KBM-7 (cell line): ENCODE measurements around the gene GP1BA.

ENCODE experiments used
- DNase-seq: peaks from one replicate; pipeline ENCODE4 v3.0.0-alpha.2; 2015
- in situ Hi-C: fragments of 300-500 bp; cut with MboI; formaldehyde crosslinking; loops from 2 replicates; pipeline ENCODE4 v1.14.3; 2020; ENCODE audit warnings: low sequenced_read_pairs, low pct_unique_long_range_greater_than_20kb, mixed read lengths

The GP1BA gene

DNA sequence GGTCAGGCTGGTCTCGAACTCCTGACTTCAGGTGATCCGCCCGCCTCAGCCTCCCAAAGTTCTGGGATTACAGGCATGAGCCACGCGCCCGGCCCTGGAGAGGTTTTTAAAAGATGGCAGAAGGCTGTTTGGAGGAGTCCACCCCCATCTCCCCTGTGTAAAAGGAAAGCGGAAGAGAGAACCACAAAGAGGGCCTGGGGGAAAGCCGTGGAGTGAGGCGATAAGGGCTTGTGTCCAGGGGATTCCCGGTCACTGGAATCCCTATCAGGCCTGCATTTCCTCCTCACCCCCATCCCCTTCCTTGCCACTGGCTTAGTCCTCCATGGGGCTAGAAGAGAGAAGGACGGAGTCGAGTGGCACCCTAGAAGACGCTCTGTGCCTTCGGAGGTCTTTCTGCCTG is at the start of gene GP1BA:
TSS of gene GP1BA (plus strand) at position 315 of the 400 bp plus-strand sequence. CDS start 328 bp downstream, outside the sequence.
- in situ Hi-C loops: no loop called here

GRCh38 chr17:4884489-4884888 is 47.6 kb upstream of the GP1BA start:
- DNase-seq: no peak
- in situ Hi-C loops: loop anchor here (25.0 kb wide), 1 partner anchor 297 kb away; the partner anchor contains the start of gene SMTNL2

More for the DNA sequence above, at the start of gene GP1BA:
- DNase-seq: no peak

- in situ Hi-C loops: loop anchor here (25.0 kb wide), 1 partner anchor 300 kb away; the partner anchor contains the start of gene SMTNL2
- no peak for DNase-seq
These were observed 45.2 kb upstream of the GP1BA start for GRCh38 chr17:4886830-4887229.

GRCh38 chr17:4887581-4887980 is 44.5 kb upstream of the GP1BA start:
- no peak for DNase-seq
- in situ Hi-C loops: loop anchor here (25.0 kb wide), 1 partner anchor 300 kb away; the partner anchor contains the start of gene SMTNL2

DNA sequence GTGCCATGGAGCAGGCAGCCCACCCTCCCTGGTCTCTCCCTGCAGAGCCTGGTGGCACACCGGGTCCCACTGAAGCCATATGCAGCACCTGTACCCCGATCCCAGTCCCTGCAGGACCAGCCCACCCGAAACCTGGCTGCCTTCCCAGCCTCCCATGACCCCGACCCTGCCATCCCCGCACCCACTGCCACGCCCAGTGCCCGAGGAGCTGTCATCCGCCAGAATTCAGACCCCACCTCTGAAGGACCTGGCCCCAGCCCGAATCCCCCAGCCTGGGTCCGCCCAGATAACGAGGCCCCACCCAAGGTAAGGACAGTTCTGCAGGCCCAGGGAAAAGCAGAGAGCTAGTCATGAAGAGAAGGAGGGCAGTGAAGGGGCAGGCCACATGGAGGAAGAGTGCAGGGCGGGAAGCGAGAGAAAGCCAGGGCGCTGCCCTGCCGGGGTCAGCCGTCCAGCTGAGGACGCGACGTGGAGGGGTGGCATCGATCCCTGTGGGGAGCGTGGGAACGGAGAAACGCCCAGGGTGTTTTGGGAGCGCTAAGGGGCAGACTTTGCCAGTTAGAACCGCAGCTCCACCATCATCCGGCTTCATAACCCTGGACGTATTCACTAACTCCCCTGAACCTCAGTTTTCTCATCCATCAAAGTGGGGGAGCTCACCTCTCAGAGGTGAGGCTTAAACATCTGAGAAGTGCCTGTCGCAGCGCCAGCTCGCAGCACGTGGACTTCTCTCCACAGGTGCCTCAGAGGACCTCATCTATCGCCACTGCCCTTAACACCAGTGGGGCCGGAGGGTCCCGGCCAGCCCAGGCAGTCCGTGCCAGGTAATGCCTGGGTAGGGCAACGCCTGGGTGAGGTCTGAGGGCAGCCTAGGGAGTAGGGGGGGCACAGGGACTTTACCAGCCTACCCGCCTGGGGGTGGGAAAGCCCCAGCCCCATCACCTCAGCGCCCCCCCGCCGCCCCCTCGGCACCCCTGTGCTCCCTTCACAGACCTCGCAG is 40.4 kb upstream of the GP1BA start:
- in situ Hi-C loops: loop anchor here (25.0 kb wide), 1 partner anchor 304 kb away; the partner anchor contains the start of gene SMTNL2

GRCh38 chr17:4892499-4893221 is 39.4 kb upstream of the GP1BA start:
- in situ Hi-C loops: loop anchor here (25.0 kb wide), 1 partner anchor 305 kb away; the partner anchor contains the start of gene SMTNL2
- no peak for DNase-seq

More for the DNA sequence above, 40.4 kb upstream of the GP1BA start:
- DNase-seq: no peak

- no peak for DNase-seq
- in situ Hi-C loops: loop anchor here (25.0 kb wide), 1 partner anchor 306 kb away; the partner anchor contains the start of gene SMTNL2
These were observed 38.8 kb upstream of the GP1BA start for GRCh38 chr17:4893272-4893671.

- in situ Hi-C loops: loop anchor here (25.0 kb wide), 1 partner anchor 307 kb away; the partner anchor contains the start of gene SMTNL2
- DNase-seq: no peak
These were observed 38.1 kb upstream of the GP1BA start for GRCh38 chr17:4893721-4894560.

GRCh38 chr17:4895121-4895520 is 37.0 kb upstream of the GP1BA start:
- in situ Hi-C loops: loop anchor here (25.0 kb wide), 1 partner anchor 308 kb away; the partner anchor contains the start of gene SMTNL2
- DNase-seq: no peak

GRCh38 chr17:4895657-4896331 is 36.3 kb upstream of the GP1BA start:
- DNase-seq: no peak
- in situ Hi-C loops: loop anchor here (25.0 kb wide), 1 partner anchor 308 kb away; the partner anchor contains the start of gene SMTNL2

DNA sequence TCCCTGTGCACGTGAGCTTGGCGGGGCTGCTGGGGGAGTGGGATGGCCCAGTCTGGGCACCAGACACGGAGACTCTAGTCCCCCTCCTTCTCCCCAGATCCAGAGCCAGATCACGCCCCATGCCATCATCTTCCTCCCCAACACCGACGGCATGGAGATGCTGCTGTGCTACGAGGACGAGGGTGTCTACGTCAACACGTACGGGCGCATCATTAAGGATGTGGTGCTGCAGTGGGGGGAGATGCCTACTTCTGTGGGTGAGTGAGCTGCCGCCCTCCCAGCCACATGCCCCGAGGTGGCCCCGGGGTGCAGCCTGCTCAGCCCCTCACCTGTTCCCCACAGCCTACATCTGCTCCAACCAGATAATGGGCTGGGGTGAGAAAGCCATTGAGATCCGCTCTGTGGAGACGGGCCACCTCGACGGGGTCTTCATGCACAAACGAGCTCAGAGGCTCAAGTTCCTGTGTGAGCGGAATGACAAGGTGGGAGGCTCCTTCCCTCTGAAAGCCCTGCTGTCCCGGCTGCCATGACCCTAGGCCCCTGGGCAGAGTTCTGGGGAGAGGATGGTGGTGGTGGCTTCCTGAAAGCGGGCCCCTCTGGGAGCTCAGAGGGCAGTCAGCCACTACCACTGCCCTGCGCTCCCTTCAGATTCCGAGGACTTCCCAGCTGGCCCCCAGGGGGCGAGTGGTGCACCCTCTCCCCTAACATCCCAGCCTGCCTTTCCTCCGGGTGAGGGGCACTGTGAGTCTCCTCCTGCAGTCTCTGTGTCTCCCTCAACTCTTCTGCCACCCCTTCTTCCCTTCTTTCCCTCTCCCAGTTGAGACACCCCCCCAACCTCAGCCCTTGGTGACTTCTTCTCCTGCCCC is 35.5 kb upstream of the GP1BA start:
- in situ Hi-C loops: loop anchor here (25.0 kb wide), 1 partner anchor 309 kb away; the partner anchor contains the start of gene SMTNL2
- no peak for DNase-seq

DNA sequence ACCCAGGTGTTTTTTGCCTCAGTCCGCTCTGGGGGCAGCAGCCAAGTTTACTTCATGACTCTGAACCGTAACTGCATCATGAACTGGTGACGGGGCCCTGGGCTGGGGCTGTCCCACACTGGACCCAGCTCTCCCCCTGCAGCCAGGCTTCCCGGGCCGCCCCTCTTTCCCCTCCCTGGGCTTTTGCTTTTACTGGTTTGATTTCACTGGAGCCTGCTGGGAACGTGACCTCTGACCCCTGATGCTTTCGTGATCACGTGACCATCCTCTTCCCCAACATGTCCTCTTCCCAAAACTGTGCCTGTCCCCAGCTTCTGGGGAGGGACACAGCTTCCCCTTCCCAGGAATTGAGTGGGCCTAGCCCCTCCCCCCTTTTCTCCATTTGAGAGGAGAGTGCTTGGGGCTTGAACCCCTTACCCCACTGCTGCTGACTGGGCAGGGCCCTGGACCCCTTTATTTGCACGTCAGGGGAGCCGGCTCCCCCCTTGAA is 34.8 kb upstream of the GP1BA start:
- in situ Hi-C loops: loop anchor here (25.0 kb wide), 1 partner anchor 310 kb away; the partner anchor contains the start of gene SMTNL2
- no peak for DNase-seq

GRCh38 chr17:4897785-4898184 is 34.3 kb upstream of the GP1BA start:
- in situ Hi-C loops: loop anchor here (25.0 kb wide), 1 partner anchor 310 kb away; the partner anchor contains the start of gene SMTNL2
- no peak for DNase-seq

DNA sequence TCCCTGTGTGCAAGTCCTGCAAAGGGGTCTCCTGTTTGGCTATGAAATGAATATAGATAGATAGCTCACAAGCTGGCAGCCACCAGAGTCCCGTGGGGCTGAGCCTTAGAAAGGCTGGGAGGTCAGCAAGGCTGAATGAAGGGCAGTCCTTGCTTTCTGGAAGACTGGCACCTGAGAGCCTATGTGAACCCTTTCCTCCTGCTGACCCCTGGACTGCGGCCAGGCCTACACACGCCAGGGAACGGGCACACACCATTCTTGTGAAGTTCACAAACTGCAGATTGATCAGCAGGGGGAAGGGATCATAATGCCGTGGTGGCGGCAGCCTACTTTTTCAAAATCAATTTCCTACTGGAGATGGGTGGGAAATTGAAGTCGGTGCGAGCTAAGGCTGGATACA is 33.7 kb upstream of the GP1BA start:
- in situ Hi-C loops: loop anchor here (25.0 kb wide), 1 partner anchor 311 kb away; the partner anchor contains the start of gene SMTNL2

GRCh38 chr17:4898927-4899326 is 33.1 kb upstream of the GP1BA start:
- no peak for DNase-seq
- in situ Hi-C loops: loop anchor here (25.0 kb wide), 1 partner anchor 312 kb away; the partner anchor contains the start of gene SMTNL2

More for the DNA sequence above, 33.7 kb upstream of the GP1BA start:
- no peak for DNase-seq
